Measurements from ENCODE around the gene CD47. TPM values are rescaled to one million over a fixed set of nuclear protein-coding genes. Genes with fewer than 3 reads are reported as not detected.

Gene CD47
- total RNA-seq, 1 experiment from 2014 or later, result 34.7 TPM

DNA sequence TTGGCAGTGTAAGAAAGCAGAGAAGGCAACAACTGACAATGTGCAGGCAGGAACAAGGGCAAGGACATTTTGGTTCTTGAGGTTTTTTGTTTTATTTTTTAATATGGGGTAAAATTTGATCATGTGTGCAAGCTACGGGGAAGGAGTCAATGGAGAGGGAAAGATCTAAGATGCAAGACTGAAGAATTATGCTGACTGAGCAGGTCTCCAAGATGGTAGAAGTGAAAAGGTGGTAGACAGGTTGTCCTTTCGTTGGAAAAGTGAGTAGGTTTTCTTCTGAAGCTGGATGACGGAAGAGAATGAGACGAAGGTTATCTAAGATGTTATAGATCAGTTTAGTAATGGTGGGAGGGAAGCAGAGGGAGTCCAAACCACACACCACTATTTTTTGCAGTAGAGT lies 4.2 kb downstream of the CD47 start:
- DNase-seq (ENCODE audit: low spot score), result no peak
- Histone ChIP-seq H3K9me3 (ENCODE audit: low read depth, low read length, poor library complexity, severe bottlenecking) (no peaks in the 10 kb centered on the region), H3K4me3 (ENCODE audit: low read depth, low read length, poor library complexity, severe bottlenecking) (no peak overlapping the region), H3K36me3 (ENCODE audit: insufficient read depth, low read length, poor library complexity, severe bottlenecking) (no peaks in the 10 kb centered on the region), H3K27me3 (replicated peaks; ENCODE audit: insufficient read depth, low read depth, low read length, poor library complexity) (no peaks in the 10 kb centered on the region), H3K4me1 (ENCODE audit: insufficient read depth, low read length, poor library complexity, severe bottlenecking) (peaks cover 9% of the 10 kb centered on the region), H3K27ac (ENCODE audit: low read depth, low read length, poor library complexity, severe bottlenecking) (no peak overlapping the region)
- ChIA-PET POLR2A (ENCODE audit: low non-redundant PET) (no interaction called here), CTCF (no interaction called here)
- TF ChIP-seq EZH2 (IDR thresholded peaks at IDR 0.05; ENCODE audit: borderline replicate concordance, low read depth, low read length, poor library complexity, severe bottlenecking) (no peak), CTCF (conservative IDR thresholded peaks at IDR 0.05; ENCODE audit: low read depth, low read length) (no peak)
- no TSS peak for BruUV-seq (replicated peaks)
- intact Hi-C loops (cut with micrococcal nuclease; ENCODE audit: unreplicated experiment), result no loop called here

DNA sequence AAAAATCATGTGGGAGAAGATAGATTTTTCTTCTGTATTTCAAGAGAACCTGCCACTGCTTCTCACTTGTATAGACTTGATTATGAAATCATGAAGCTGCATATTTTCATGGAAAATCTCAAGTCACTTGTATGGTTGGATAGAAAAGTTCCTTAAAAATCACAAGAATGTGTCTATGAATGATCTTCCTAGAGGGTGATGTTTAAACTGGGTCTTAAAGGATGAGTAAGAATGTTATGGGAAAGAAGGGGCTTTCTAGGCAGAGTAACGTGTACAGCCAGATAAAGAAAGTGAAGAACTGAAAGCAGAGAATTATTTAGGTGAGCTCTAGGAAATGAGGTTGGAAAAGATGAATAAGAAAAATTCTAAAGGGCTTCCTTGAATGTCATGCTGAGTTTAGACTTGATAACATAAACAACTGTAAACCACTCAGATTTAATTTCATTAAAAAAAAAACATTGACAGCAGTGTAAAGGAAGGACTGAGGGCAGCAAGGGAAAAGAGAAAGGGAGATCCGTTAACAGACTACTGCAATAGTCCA lies 5.0 kb downstream of the CD47 start:
- no peak for TF ChIP-seq EZH2 (IDR thresholded peaks at IDR 0.05; ENCODE audit: borderline replicate concordance, low read depth, low read length, poor library complexity, severe bottlenecking)
- no peak for TF ChIP-seq CTCF (conservative IDR thresholded peaks at IDR 0.05; ENCODE audit: low read depth, low read length)
- H3K4me1 ChIP-seq (ENCODE audit: insufficient read depth, low read length, poor library complexity, severe bottlenecking), result peaks cover 9% of the 10 kb centered on the region
- H3K9me3 ChIP-seq (ENCODE audit: low read depth, low read length, poor library complexity, severe bottlenecking), result no peaks in the 10 kb centered on the region
- H3K27me3 ChIP-seq (replicated peaks; ENCODE audit: insufficient read depth, low read depth, low read length, poor library complexity), result no peaks in the 10 kb centered on the region
- intact Hi-C loops (cut with micrococcal nuclease; ENCODE audit: unreplicated experiment), result no loop called here
- CTCF ChIA-PET, result no interaction called here
- BruUV-seq (replicated peaks), result no TSS peak
- no peak overlapping the region for H3K4me3 ChIP-seq (ENCODE audit: low read depth, low read length, poor library complexity, severe bottlenecking)
- H3K36me3 ChIP-seq (ENCODE audit: insufficient read depth, low read length, poor library complexity, severe bottlenecking), result no peaks in the 10 kb centered on the region
- POLR2A ChIA-PET (ENCODE audit: low non-redundant PET), result no interaction called here
- no peak overlapping the region for H3K27ac ChIP-seq (ENCODE audit: low read depth, low read length, poor library complexity, severe bottlenecking)
- DNase-seq (ENCODE audit: low spot score), result no peak

DNA sequence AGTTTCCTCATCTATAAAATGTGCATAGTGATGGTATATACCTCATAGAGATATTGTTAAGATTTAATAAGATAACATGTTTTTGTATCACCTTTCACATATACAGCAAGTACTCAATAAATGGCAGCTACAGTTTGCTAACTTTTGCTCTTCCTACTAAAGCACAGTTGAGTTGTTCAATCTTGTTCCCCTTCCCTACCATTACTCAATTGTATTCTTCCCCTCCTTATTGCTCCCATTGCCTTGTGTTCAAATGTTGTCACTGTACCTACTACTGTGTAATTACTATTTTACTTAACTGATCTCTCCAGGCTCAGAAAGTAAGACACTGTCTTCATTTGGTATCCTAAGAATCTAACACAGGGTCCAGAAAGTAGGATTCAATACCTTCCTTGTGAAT lies 5.5 kb downstream of the CD47 start:
- Histone ChIP-seq H3K27ac (ENCODE audit: low read depth, low read length, poor library complexity, severe bottlenecking) (no peak overlapping the region), H3K27me3 (replicated peaks; ENCODE audit: insufficient read depth, low read depth, low read length, poor library complexity) (no peaks in the 10 kb centered on the region), H3K9me3 (ENCODE audit: low read depth, low read length, poor library complexity, severe bottlenecking) (no peaks in the 10 kb centered on the region), H3K4me3 (ENCODE audit: low read depth, low read length, poor library complexity, severe bottlenecking) (no peak overlapping the region), H3K36me3 (ENCODE audit: insufficient read depth, low read length, poor library complexity, severe bottlenecking) (no peaks in the 10 kb centered on the region), H3K4me1 (ENCODE audit: insufficient read depth, low read length, poor library complexity, severe bottlenecking) (peaks cover 9% of the 10 kb centered on the region)
- DNase-seq (ENCODE audit: low spot score), result no peak
- intact Hi-C loops (cut with micrococcal nuclease; ENCODE audit: unreplicated experiment), result no loop called here
- CTCF ChIA-PET, result no interaction called here
- POLR2A ChIA-PET (ENCODE audit: low non-redundant PET), result no interaction called here
- no TSS peak for BruUV-seq (replicated peaks)
- TF ChIP-seq EZH2 (IDR thresholded peaks at IDR 0.05; ENCODE audit: borderline replicate concordance, low read depth, low read length, poor library complexity, severe bottlenecking) (no peak), CTCF (conservative IDR thresholded peaks at IDR 0.05; ENCODE audit: low read depth, low read length) (no peak)

Measured in A673 (cell line).